Keratinocyte (primary cell): ENCODE measurements around the gene FASN. TPM values are rescaled to one million over a fixed set of nuclear protein-coding genes. Genes with fewer than 3 reads are reported as not detected.

ENCODE experiments used
- DNase-seq: peaks from one replicate; pipeline ENCODE4 v3.0.0-alpha.2; 2011; ENCODE audit warnings: low read depth, missing footprints, low spot score
- FAIRE-seq: peaks from 2 replicates; lab custom pipeline; 2011; peaks lifted over from hg19 to GRCh38; lab: Jason Lieb, UNC
- H2AFZ ChIP-seq: 2 replicates; pipeline ENCODE4 v1.6.0; 2012; ENCODE audit warnings: low read length, control low read depth, inconsistent platforms; ENCODE audit not compliant: control insufficient read depth
- H3K27ac ChIP-seq: 2 replicates; pipeline ENCODE4 v1.5.1; 2011; ENCODE audit warnings: low read length; ENCODE audit not compliant: control insufficient read depth, insufficient read depth
- H3K27me3 ChIP-seq: 3 replicates; pipeline ENCODE4 v1.6.0; 2011; ENCODE audit warnings: low read length; ENCODE audit not compliant: control insufficient read depth, insufficient read depth; ENCODE audit errors: extremely low read depth
- H3K36me3 ChIP-seq, 2 experiments: 2 replicates in 1 of 2; 3 replicates in 1 of 2; pipeline ENCODE4 v1.5.1; 2011; ENCODE audit warnings: low read length in 2 of 2, mild to moderate bottlenecking in 1 of 2; ENCODE audit not compliant: control insufficient read depth in 2 of 2, insufficient read depth in 2 of 2; ENCODE audit errors: extremely low read depth in 1 of 2
- H3K4me1 ChIP-seq: 3 replicates; pipeline ENCODE4 v1.5.1; 2011; ENCODE audit warnings: low read length; ENCODE audit not compliant: control insufficient read depth, insufficient read depth; ENCODE audit errors: extremely low read depth
- H3K4me2 ChIP-seq: 3 replicates; pipeline ENCODE4 v1.6.0; 2011; ENCODE audit warnings: low read depth, low read length; ENCODE audit not compliant: control insufficient read depth, insufficient read depth; ENCODE audit errors: extremely low read depth
- H3K4me3 ChIP-seq, 3 experiments: fragments of 200-600 bp in 1 of 3; sonication (generic) in 1 of 3; 2 replicates in 2 of 3; 3 replicates in 1 of 3; pipeline ENCODE4 v1.5.1; 2011 to 2016; ENCODE audit warnings: low read length in 3 of 3, mild to moderate bottlenecking in 3 of 3, control low read depth in 2 of 3, inconsistent platforms in 1 of 3, low read depth in 1 of 3, mixed read lengths in 1 of 3, mixed run types in 1 of 3, moderate library complexity in 1 of 3; ENCODE audit not compliant: control insufficient read depth in 2 of 3, insufficient read depth in 2 of 3; ENCODE audit errors: extremely low read depth in 1 of 3
- H3K79me2 ChIP-seq: 2 replicates; pipeline ENCODE4 v1.6.0; 2012; ENCODE audit warnings: low read length; ENCODE audit not compliant: control insufficient read depth, insufficient read depth
- H3K9ac ChIP-seq: 3 replicates; pipeline ENCODE4 v1.6.0; 2011; ENCODE audit warnings: low read length; ENCODE audit not compliant: control insufficient read depth, insufficient read depth; ENCODE audit errors: extremely low read depth
- H3K9me1 ChIP-seq: 3 replicates; pipeline ENCODE4 v1.6.0; 2011; ENCODE audit warnings: low read length; ENCODE audit not compliant: control insufficient read depth, insufficient read depth; ENCODE audit errors: extremely low read depth
- H3K9me3 ChIP-seq: 2 replicates; pipeline ENCODE4 v1.5.1; 2012; ENCODE audit warnings: low read depth, low read length; ENCODE audit not compliant: control insufficient read depth
- H4K20me1 ChIP-seq: 3 replicates; pipeline ENCODE4 v1.6.0; 2011; ENCODE audit warnings: low read length; ENCODE audit not compliant: control insufficient read depth, insufficient read depth; ENCODE audit errors: extremely low read depth
- CTCF ChIP-seq, 3 experiments: IDR thresholded peaks in 1 of 3; conservative IDR thresholded peaks in 1 of 3; optimal IDR thresholded peaks in 1 of 3; 2 replicates in 2 of 3; 3 replicates in 1 of 3; pipeline versions ENCODE3 to v1.5.1; 2011; ENCODE audit warnings: low read length in 3 of 3, mild to moderate bottlenecking in 3 of 3, moderate library complexity in 2 of 3, control low read depth in 1 of 3, inconsistent platforms in 1 of 3; ENCODE audit not compliant: insufficient read depth in 2 of 3; ENCODE audit errors: extremely low read depth in 1 of 3
- EZH2 ChIP-seq: IDR thresholded peaks from one replicate; pipeline ENCODE4 v1.6.1; 2012; ENCODE audit warnings: inconsistent platforms, mild to moderate bottlenecking, low read length, moderate library complexity
- dilution Hi-C: fragments of 300-500 bp; cut with MboI; formaldehyde crosslinking; loops from one replicate; pipeline ENCODE4 v1.7.0; 2020; ENCODE audit warnings: low sequenced_read_pairs; ENCODE audit not compliant: extremely low pct_ligation_motif_present
- polyA plus RNA-seq, 5 experiments: library from polyadenylated mRNA; depleted of rRNA in 3 of 5; stranded (reverse) in 3 of 5; stranded (forward) in 1 of 5; unstranded in 1 of 5; fragments of >200 nt; gene quantifications; 1 replicate in 1 of 5; 2 replicates in 3 of 5; 3 replicates in 1 of 5; pipeline versions ENCODE4 v1.2.1 to v1.2.3, GENCODE V29; 2011 to 2012; ENCODE audit warnings: missing spikeins in 2 of 5, low read depth in 1 of 5, low replicate concordance in 1 of 5

The FASN gene
- polyA plus RNA-seq, 1 donor (not counting 4 experiments of a cell fraction or from before 2014, with no cell fraction given) = 44.7 TPM

GRCh38 chr17:82050152-82050760, 47.8 kb downstream of the FASN start:
- no peaks in the 10 kb centered on the region for H4K20me1 ChIP-seq

GRCh38 chr17:82049521-82049971, 48.5 kb downstream of the FASN start:
- Histone ChIP-seq H3K4me2 (no peak overlapping the region), H3K9me3 (no peaks in the 10 kb centered on the region), H3K36me3 (peaks cover 5 to 19% of the 10 kb centered on the region in 2 experiments), H3K4me3 (no peak overlapping the region), H3K4me1 (peaks cover 11% of the 10 kb centered on the region), H3K9me1 (no peaks in the 10 kb centered on the region), H3K27ac (no peak overlapping the region), H2AFZ (no peak overlapping the region), H4K20me1 (no peaks in the 10 kb centered on the region), H3K79me2 (peaks cover 25% of the 10 kb centered on the region), H3K9ac (no peak overlapping the region), H3K27me3 (no peaks in the 10 kb centered on the region)
- dilution Hi-C loops = no loop called here
- TF ChIP-seq CTCF (optimal IDR thresholded peaks at IDR 0.05 in 1 of 3, IDR thresholded peaks at IDR 0.05 in 1 of 3, conservative IDR thresholded peaks at IDR 0.05 in 1 of 3; ENCODE audit: extremely low read depth in 1 of 3, insufficient read depth in 2 of 3, low read length in 3 of 3) = no peak
- TF ChIP-seq EZH2 = no peak
- DNase-seq (no peak), FAIRE-seq (no peak)

More at GRCh38 chr17:82050152-82050760, 47.8 kb downstream of the FASN start:
- no peaks in the 10 kb centered on the region for H3K9me3 ChIP-seq
- no peak overlapping the region for H2AFZ ChIP-seq
- TF ChIP-seq CTCF (optimal IDR thresholded peaks at IDR 0.05 in 1 of 3, IDR thresholded peaks at IDR 0.05 in 1 of 3, conservative IDR thresholded peaks at IDR 0.05 in 1 of 3; ENCODE audit: extremely low read depth in 1 of 3, insufficient read depth in 2 of 3, low read length in 3 of 3) = no peak
- no peak for TF ChIP-seq EZH2
- no peak overlapping the region for H3K27ac ChIP-seq
- H3K9ac ChIP-seq = peak overlapping the region; percentile 80
- peaks cover 9 to 25% of the 10 kb centered on the region in 2 experiments for H3K36me3 ChIP-seq
- DNase-seq = no peak
- dilution Hi-C loops = no loop called here
- H3K4me2 ChIP-seq = peak overlapping the region; percentile 81
- peaks cover 25% of the 10 kb centered on the region for H3K79me2 ChIP-seq
- no peaks in the 10 kb centered on the region for H3K9me1 ChIP-seq
- H3K27me3 ChIP-seq = no peaks in the 10 kb centered on the region
- peaks cover 11% of the 10 kb centered on the region for H3K4me1 ChIP-seq
- H3K4me3 ChIP-seq = peak overlapping the region; percentile 72 to 87 (median 72)
- no peak for FAIRE-seq
